ENCODE measurements around the gene VPS16. TPM values are rescaled to one million over a fixed set of nuclear protein-coding genes. Genes with fewer than 3 reads are reported as not detected.

The VPS16 gene
- total and polyA plus RNA-seq, 2 donors (not counting 1 experiment from before 2014, with no cell fraction given) = 63.0 to 68.2 TPM

GRCh38 chr20:2865101-2865500 is 24.6 kb downstream of the VPS16 start:
- no peak overlapping the region for H3K4me2 ChIP-seq (replicated peaks; ENCODE audit: low read depth, low read length, poor library complexity, severe bottlenecking)
- H3K27me3 Mint-ChIP-seq = no peaks in the 10 kb centered on the region
- no peaks in the 10 kb centered on the region for H3K9me3 ChIP-seq (ENCODE audit: control extremely low read depth in 1 of 3, control insufficient read depth in 2 of 3, insufficient read depth in 1 of 3, low read length in 2 of 3)
- H3K9me3 Mint-ChIP-seq (ENCODE audit: insufficient read depth) = no peaks in the 10 kb centered on the region
- TF ChIP-seq CTCF (IDR thresholded peaks at IDR 0.05) = no peak
- no peak for TF ChIP-seq EZH2 (IDR thresholded peaks at IDR 0.05; ENCODE audit: borderline replicate concordance, insufficient read depth, low read depth, low read length, poor library complexity, severe bottlenecking)
- peaks cover 3% of the 10 kb centered on the region for H4K20me1 ChIP-seq (ENCODE audit: control insufficient read depth, insufficient read depth, low read length, poor library complexity, severe bottlenecking)
- DNase-seq (no peak), ATAC-seq (ENCODE audit: low read depth) (no peak)
- ChIA-PET POLR2A (no interaction called here), CTCF (interaction anchor here (0.6 to 1.5 kb wide), 2 partner anchors 13 to 19 kb away, joined by 4 read pairs; no protein-coding TSS in a partner anchor)
- H3K4me3 Mint-ChIP-seq = no peak overlapping the region
- H3K36me3 ChIP-seq (replicated peaks in 1 of 2; ENCODE audit: control extremely low read depth in 1 of 2, control insufficient read depth in 1 of 2, extremely low read depth in 1 of 2, insufficient read depth in 2 of 2, low read length in 1 of 2) = peaks cover 0 to 38% of the 10 kb centered on the region in 2 experiments
- H3K4me1 Mint-ChIP-seq = peaks cover 2% of the 10 kb centered on the region
- no peak overlapping the region for H3K4me3 ChIP-seq (ENCODE audit: control extremely low read depth in 1 of 5, extremely low read depth in 1 of 5, insufficient read depth in 1 of 5, low read depth in 2 of 5, low read length in 4 of 5)
- 97% methylated on average over 10 of the region's 10 CpGs for WGBS (ENCODE audit: insufficient coverage)
- no peak overlapping the region for H2AFZ ChIP-seq (ENCODE audit: insufficient read depth, low read depth, low read length, poor library complexity, severe bottlenecking)
- no peak overlapping the region for H3K9ac ChIP-seq (ENCODE audit: low read length)
- peaks cover 7% of the 10 kb centered on the region for H3K79me2 ChIP-seq (ENCODE audit: control insufficient read depth, insufficient read depth, low read length)
- H3K27me3 ChIP-seq (replicated peaks in 1 of 4; ENCODE audit: control extremely low read depth in 1 of 4, control insufficient read depth in 3 of 4, insufficient read depth in 4 of 4, low read length in 3 of 4) = no peaks in the 10 kb centered on the region
- H3K27ac ChIP-seq (ENCODE audit: low read length in 2 of 2) = no peak overlapping the region
- no peak overlapping the region for H3K27ac Mint-ChIP-seq
- intact Hi-C loops (cut with micrococcal nuclease) = no loop called here
- H3K4me1 ChIP-seq (ENCODE audit: control insufficient read depth in 2 of 2, insufficient read depth in 2 of 2, low read length in 2 of 2) = no peaks in the 10 kb centered on the region

GRCh38 chr20:2865630-2866029 is 25.1 kb downstream of the VPS16 start:
- POLR2A ChIA-PET = no interaction called here
- no peak for DNase-seq
- no peaks in the 10 kb centered on the region for H3K9me3 Mint-ChIP-seq (ENCODE audit: insufficient read depth)

More at GRCh38 chr20:2865630-2866029, 25.1 kb downstream of the VPS16 start:
- no peak for ATAC-seq (ENCODE audit: low read depth)
- intact Hi-C loops (cut with micrococcal nuclease) = no loop called here
- Mint-ChIP-seq H3K27me3 (peaks cover 4% of the 10 kb centered on the region), H3K4me3 (no peak overlapping the region), H3K4me1 (peaks cover 2% of the 10 kb centered on the region), H3K27ac (no peak overlapping the region)
- no peak for TF ChIP-seq CTCF (IDR thresholded peaks at IDR 0.05)
- no peak for TF ChIP-seq EZH2 (IDR thresholded peaks at IDR 0.05; ENCODE audit: borderline replicate concordance, insufficient read depth, low read depth, low read length, poor library complexity, severe bottlenecking)
- H3K4me1 ChIP-seq (ENCODE audit: control insufficient read depth in 2 of 2, insufficient read depth in 2 of 2, low read length in 2 of 2) = no peaks in the 10 kb centered on the region
- peaks cover 3% of the 10 kb centered on the region for H3K79me2 ChIP-seq (ENCODE audit: control insufficient read depth, insufficient read depth, low read length)
- peaks cover 0 to 37% of the 10 kb centered on the region in 2 experiments for H3K36me3 ChIP-seq (replicated peaks in 1 of 2; ENCODE audit: control extremely low read depth in 1 of 2, control insufficient read depth in 1 of 2, extremely low read depth in 1 of 2, insufficient read depth in 2 of 2, low read length in 1 of 2)
- H3K4me3 ChIP-seq (ENCODE audit: control extremely low read depth in 1 of 5, extremely low read depth in 1 of 5, insufficient read depth in 1 of 5, low read depth in 2 of 5, low read length in 4 of 5) = no peak overlapping the region
- H3K9me3 ChIP-seq (ENCODE audit: control extremely low read depth in 1 of 3, control insufficient read depth in 2 of 3, insufficient read depth in 1 of 3, low read length in 2 of 3) = no peaks in the 10 kb centered on the region
- CTCF ChIA-PET = interaction anchor here (0.6 to 1.5 kb wide), 2 partner anchors 14 to 19 kb away, joined by 4 read pairs; no protein-coding TSS in a partner anchor
- no peaks in the 10 kb centered on the region for H4K20me1 ChIP-seq (ENCODE audit: control insufficient read depth, insufficient read depth, low read length, poor library complexity, severe bottlenecking)
- WGBS (ENCODE audit: insufficient coverage) = 89% methylated on average over 3 of the region's 3 CpGs
- no peak overlapping the region for H3K27ac ChIP-seq (ENCODE audit: low read length in 2 of 2)
- no peak overlapping the region for H3K9ac ChIP-seq (ENCODE audit: low read length)
- H3K4me2 ChIP-seq (replicated peaks; ENCODE audit: low read depth, low read length, poor library complexity, severe bottlenecking) = no peak overlapping the region
- no peak overlapping the region for H2AFZ ChIP-seq (ENCODE audit: insufficient read depth, low read depth, low read length, poor library complexity, severe bottlenecking)
- H3K27me3 ChIP-seq (replicated peaks in 1 of 4; ENCODE audit: control extremely low read depth in 1 of 4, control insufficient read depth in 3 of 4, insufficient read depth in 4 of 4, low read length in 3 of 4) = no peaks in the 10 kb centered on the region
